ENCODE data around the gene SYNE1.

The SYNE1 gene

DNA sequence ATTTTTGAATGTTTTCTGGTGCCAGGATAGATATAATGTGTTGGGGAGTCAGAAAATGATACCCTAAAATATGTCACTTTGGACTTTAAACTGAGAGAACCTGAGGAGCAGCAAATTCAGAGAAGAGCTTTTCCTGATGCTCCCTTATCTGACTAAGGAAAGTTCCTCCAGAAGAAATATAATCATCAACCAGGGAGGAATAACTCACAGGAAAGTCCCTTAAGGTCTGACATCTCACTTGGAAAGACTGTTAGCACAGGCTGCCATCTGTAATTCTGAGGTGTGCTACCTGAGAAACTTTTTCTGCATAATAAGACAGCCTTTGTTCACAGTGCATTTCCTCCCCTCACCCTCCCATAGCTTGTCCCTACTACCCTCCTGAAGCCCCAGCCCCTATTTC, 218.6 kb downstream of the SYNE1 start:
- Mint-ChIP-seq H3K27me3 (ENCODE audit: low read depth, poor library complexity) (peaks cover 4% of the 10 kb centered on the region), H3K9me3 (peaks cover 15% of the 10 kb centered on the region), H3K27ac (no peak overlapping the region), H3K4me1 (no peaks in the 10 kb centered on the region), H3K36me3 (ENCODE audit: low read depth) (no peaks in the 10 kb centered on the region), H3K4me3 (no peak overlapping the region)
- TF ChIP-seq, protein P1, sequence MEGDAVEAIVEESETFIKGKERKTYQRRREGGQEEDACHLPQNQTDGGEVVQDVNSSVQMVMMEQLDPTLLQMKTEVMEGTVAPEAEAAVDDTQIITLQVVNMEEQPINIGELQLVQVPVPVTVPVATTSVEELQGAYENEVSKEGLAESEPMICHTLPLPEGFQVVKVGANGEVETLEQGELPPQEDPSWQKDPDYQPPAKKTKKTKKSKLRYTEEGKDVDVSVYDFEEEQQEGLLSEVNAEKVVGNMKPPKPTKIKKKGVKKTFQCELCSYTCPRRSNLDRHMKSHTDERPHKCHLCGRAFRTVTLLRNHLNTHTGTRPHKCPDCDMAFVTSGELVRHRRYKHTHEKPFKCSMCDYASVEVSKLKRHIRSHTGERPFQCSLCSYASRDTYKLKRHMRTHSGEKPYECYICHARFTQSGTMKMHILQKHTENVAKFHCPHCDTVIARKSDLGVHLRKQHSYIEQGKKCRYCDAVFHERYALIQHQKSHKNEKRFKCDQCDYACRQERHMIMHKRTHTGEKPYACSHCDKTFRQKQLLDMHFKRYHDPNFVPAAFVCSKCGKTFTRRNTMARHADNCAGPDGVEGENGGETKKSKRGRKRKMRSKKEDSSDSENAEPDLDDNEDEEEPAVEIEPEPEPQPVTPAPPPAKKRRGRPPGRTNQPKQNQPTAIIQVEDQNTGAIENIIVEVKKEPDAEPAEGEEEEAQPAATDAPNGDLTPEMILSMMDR (IDR thresholded peaks at IDR 0.05), result no peak
- DNase-seq, result no peak

DNA sequence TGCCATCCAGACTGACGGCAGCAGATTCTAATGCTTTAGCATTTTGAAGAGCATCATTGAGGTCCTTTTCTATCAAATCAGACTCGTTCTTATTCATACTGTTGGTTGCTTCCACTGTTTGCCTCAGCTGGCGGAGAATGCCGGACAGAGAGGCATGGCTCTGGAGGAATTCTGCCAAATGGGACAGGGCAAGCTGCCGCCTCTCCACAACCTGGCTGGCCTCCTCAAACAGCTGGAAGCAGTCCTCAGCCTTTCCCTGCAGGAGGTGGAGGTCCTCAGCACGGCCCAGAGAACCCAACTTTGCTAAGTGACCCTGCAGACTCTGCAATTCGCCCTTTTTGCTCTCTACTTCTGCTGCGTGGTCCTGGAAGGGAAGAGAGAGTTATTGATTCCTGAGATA, 220.5 kb downstream of the SYNE1 start:
- H3K27me3 Mint-ChIP-seq (ENCODE audit: low read depth, poor library complexity), result peaks cover 4% of the 10 kb centered on the region
- H3K36me3 Mint-ChIP-seq (ENCODE audit: low read depth), result no peaks in the 10 kb centered on the region
- no peaks in the 10 kb centered on the region for H3K4me1 Mint-ChIP-seq
- no peak for DNase-seq
- no peak overlapping the region for H3K27ac Mint-ChIP-seq
- H3K4me3 Mint-ChIP-seq, result no peak overlapping the region
- TF ChIP-seq, protein P1 (IDR thresholded peaks at IDR 0.05), result no peak
- H3K9me3 Mint-ChIP-seq, result peaks cover 15% of the 10 kb centered on the region

DNA sequence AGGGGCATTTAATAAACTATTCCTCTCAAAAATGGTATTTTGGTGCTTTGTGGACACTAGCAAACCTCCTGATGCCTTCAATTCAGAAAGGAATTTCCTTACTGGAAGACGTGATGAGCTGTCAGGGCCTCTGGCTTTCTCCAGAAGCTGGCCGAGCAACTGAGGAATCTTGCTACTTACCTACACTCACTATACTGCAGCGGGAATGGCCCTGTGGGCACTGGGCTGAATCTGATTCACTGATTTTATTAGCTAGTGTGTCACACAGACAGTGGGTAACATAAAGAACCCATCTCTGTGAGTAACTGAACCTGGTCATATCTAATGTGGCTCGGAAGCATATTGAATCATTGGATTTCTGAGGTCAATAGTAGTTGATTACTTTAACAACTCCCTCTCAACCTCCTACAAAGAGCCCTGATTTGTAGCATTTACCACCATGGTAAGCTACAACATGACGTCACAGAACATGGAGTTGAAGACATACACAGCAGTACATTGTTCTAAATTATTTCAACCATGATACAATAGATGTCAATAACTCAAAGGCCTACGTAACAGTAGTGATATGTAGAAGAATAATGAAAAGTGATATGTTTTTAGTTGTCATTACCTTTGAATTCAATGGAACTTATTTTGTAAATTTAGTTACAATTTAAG, 232.1 kb downstream of the SYNE1 start:
- no peaks in the 10 kb centered on the region for H3K9me3 Mint-ChIP-seq

DNA sequence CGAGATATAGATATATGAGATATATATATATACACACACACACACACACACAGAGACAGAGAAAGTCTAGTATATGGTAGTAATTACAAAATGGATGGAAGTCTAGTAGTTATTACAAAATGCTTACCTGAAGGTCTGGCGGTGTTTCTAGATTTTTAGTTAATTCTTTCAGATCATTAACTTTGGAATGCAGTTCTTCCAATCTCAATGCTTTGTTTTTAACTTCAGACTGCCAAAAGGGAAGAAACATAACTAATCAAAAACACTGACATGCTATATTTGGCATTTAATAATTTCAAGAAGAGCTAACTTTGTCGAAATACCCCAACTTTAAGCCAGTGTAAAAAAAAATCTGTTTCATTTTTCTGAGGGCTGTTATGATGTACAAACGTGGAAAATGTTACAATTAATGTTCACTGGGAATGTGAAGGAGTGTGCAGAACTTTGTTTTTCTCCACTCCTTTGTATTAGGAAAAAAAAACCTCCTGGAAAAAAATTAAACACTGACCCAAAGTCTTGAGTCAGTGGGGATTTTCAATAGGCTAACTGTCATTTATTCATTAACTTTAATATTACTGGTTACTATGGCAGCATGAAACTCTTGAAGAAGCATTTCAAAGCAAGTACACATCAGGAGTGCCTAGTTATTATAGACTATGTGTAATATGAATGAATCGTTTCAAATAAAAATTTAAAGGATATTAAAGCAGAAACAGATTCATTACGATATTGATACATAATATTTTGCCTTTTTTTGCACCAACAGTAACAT, 232.9 kb downstream of the SYNE1 start:
- TF ChIP-seq, protein P1 (IDR thresholded peaks at IDR 0.05), result no peak
- Mint-ChIP-seq H3K27ac (no peak overlapping the region), H3K4me3 (no peak overlapping the region), H3K27me3 (ENCODE audit: low read depth, poor library complexity) (peaks cover 5% of the 10 kb centered on the region), H3K9me3 (no peaks in the 10 kb centered on the region), H3K36me3 (ENCODE audit: low read depth) (no peaks in the 10 kb centered on the region), H3K4me1 (no peaks in the 10 kb centered on the region)
- DNase-seq, result no peak

More for the DNA sequence above, 232.1 kb downstream of the SYNE1 start:
- H3K4me1 Mint-ChIP-seq, result no peaks in the 10 kb centered on the region
- peaks cover 5% of the 10 kb centered on the region for H3K27me3 Mint-ChIP-seq (ENCODE audit: low read depth, poor library complexity)
- H3K4me3 Mint-ChIP-seq, result no peak overlapping the region
- no peaks in the 10 kb centered on the region for H3K36me3 Mint-ChIP-seq (ENCODE audit: low read depth)
- TF ChIP-seq, protein P1 (IDR thresholded peaks at IDR 0.05), result no peak
- no peak overlapping the region for H3K27ac Mint-ChIP-seq
- no peak for DNase-seq

DNA sequence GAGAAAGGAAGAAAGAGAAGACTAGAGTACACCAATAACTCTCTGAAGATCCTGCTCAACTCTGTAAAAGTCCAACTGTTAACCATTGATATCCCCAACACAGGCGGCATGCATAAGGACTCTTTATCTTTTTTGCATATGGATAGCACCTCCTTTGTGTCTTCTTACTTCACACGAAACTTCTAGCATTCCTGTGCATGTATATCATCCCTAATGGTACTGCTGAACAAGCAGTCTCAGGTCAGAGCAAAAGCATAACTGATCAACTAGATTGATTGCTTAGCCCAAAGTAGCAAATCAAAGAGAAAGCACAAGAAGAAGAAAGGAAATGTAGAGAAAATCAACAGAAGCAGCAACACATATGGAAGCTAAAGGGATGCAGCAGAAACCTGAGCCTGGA, 234.4 kb downstream of the SYNE1 start:
- H3K27ac Mint-ChIP-seq, result no peak overlapping the region
- H3K4me3 Mint-ChIP-seq, result no peak overlapping the region
- H3K36me3 Mint-ChIP-seq (ENCODE audit: low read depth), result no peaks in the 10 kb centered on the region
- peaks cover 5% of the 10 kb centered on the region for H3K27me3 Mint-ChIP-seq (ENCODE audit: low read depth, poor library complexity)
- TF ChIP-seq, protein P1 (IDR thresholded peaks at IDR 0.05), result no peak
- DNase-seq, result no peak
- H3K9me3 Mint-ChIP-seq, result no peaks in the 10 kb centered on the region
- H3K4me1 Mint-ChIP-seq, result no peaks in the 10 kb centered on the region

Data from nephron progenitor cell (in vitro differentiated cells).